Transverse colon (tissue), 4 donors: ENCODE results near the gene ADAMTS6. TPM values are rescaled to one million over a fixed set of nuclear protein-coding genes. Genes with fewer than 3 reads are reported as not detected.

ENCODE experiments used
- DNase-seq: peaks from one replicate; pipeline ENCODE4 v3.0.0-alpha.2; 2019
- H3K27ac ChIP-seq, 4 donors: fragments of 200-600 bp; sonication (generic); 2 replicates each; pipeline ENCODE4 v1.5.1; 2016 to 2018; ENCODE audit warnings: inconsistent platforms in 4 of 4
- H3K27me3 ChIP-seq: fragments of 200-600 bp; sonication (generic); 2 replicates; pipeline ENCODE4 v1.5.1; 2017; ENCODE audit warnings: inconsistent platforms
- H3K36me3 ChIP-seq, 4 donors: fragments of 200-600 bp; sonication (generic); 2 replicates each; pipeline ENCODE4 v1.5.1; 2017 to 2019; ENCODE audit warnings: inconsistent platforms in 4 of 4
- H3K4me1 ChIP-seq, 4 donors: fragments of 200-600 bp; sonication (generic); 2 replicates each; pipeline ENCODE4 v1.5.1; 2017 to 2020; ENCODE audit warnings: inconsistent platforms in 4 of 4
- H3K4me3 ChIP-seq, 4 donors: fragments of 200-600 bp; sonication (generic); 1 replicate in 1 of 4; 2 replicates in 3 of 4; pipeline versions ENCODE4 v1.5.1 to v1.6.1; 2017 to 2019; ENCODE audit warnings: inconsistent platforms in 4 of 4
- H3K9me3 ChIP-seq, 2 donors: fragments of 200-600 bp; sonication (generic); 2 replicates each; pipeline ENCODE4 v1.5.1; 2017 to 2019; ENCODE audit warnings: inconsistent platforms in 2 of 2
- CTCF ChIP-seq, 5 experiments: fragments of 200-600 bp in 3 of 5; fragments of 450-650 bp in 2 of 5; sonication (generic) in 3 of 5; IDR thresholded peaks; 1 replicate in 2 of 5; 2 replicates in 3 of 5; pipeline ENCODE4 v1.5.1; 2016 to 2017; ENCODE audit warnings: antibody characterized with exemption in 5 of 5, inconsistent platforms in 3 of 5, mild to moderate bottlenecking in 2 of 5, moderate library complexity in 1 of 5
- EP300 ChIP-seq: sonication (generic); formaldehyde crosslinking; IDR thresholded peaks from one replicate; pipeline ENCODE4 v1.6.1; 2017; ENCODE audit warnings: antibody characterized with exemption, low read depth
- POLR2A ChIP-seq: fragments of 450-650 bp; IDR thresholded peaks from one replicate; pipeline ENCODE4 v1.6.1; 2016; ENCODE audit warnings: antibody characterized with exemption, mild to moderate bottlenecking, moderate library complexity
- POLR2AphosphoS5 ChIP-seq, 3 donors: sonication (generic); formaldehyde crosslinking; IDR thresholded peaks; one replicate each; pipeline ENCODE4 v1.6.1; 2016; ENCODE audit warnings: antibody characterized with exemption in 3 of 3
- WGBS, 2 donors: methylation state at CpG; one replicate each; pipeline ENCODE4 v1.1.5; 2018; ENCODE audit warnings: low coverage in 1 of 2; 5-methylcytosine and 5-hydroxymethylcytosine counted together
- in situ Hi-C, 4 donors: fragments of 200-750 bp; cut with MboI; loops; one replicate each; pipeline versions ENCODE4 v1.15.0 to v1.15.1; 2017; ENCODE audit warnings: low sequenced_read_pairs in 3 of 4, low pct_ligation_motif_present in 1 of 4, low pct_unique_long_range_greater_than_20kb in 1 of 4
- intact Hi-C: fragments of 100-400 bp; cut with DNase I; formaldehyde crosslinking; loops from one replicate; pipeline ENCODE4 v1.15.1; 2023; ENCODE audit warnings: low total_unique reads
- total RNA-seq, 4 donors: library from RNA; depleted of rRNA; stranded (reverse); fragments of >200 nt; gene quantifications; one replicate each; pipeline ENCODE4 v1.1.0, GENCODE V29; 2016

ADAMTS6 gene
- total RNA-seq, 4 donors from 2014 or later, result 0.96 to 2.2 (median 1.1) TPM; not detected in 1

DNA sequence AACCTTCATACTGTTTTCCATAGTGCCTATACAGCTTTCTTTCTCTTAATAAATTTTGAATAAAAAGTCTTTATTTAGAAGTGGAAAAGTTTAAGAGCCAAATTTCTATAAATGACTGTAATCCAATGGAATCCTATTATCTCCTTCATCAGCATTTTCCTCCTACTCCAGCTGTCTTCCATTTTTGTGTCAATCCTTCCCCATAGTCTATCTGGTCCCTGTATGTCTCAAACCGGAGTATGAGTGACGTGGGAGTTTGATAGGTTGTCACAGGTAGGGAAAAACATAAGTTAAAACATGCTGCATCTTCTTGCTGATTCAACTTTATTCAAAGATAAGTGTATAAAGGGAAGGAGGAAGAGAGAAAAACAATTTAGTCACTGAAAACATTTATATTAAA, 70.4 kb downstream of the ADAMTS6 start:
- DNase-seq, result no peak
- Histone ChIP-seq H3K9me3 (no peaks in the 10 kb centered on the region), H3K27ac (no peak overlapping the region), H3K27me3 (no peaks in the 10 kb centered on the region), H3K4me1 (no peaks in the 10 kb centered on the region), H3K36me3 (no peaks in the 10 kb centered on the region), H3K4me3 (no peak overlapping the region)
- in situ Hi-C loops (no loop called here), intact Hi-C loops (no loop called here)
- WGBS, 2 donors, result 74 to 92% methylated on average over 2 of the region's 2 CpGs
- no peak for TF ChIP-seq CTCF (IDR thresholded peaks at IDR 0.05)
- no peak for TF ChIP-seq POLR2AphosphoS5 (IDR thresholded peaks at IDR 0.05)
- TF ChIP-seq POLR2A, result no peak
- TF ChIP-seq EP300, result no peak

DNA sequence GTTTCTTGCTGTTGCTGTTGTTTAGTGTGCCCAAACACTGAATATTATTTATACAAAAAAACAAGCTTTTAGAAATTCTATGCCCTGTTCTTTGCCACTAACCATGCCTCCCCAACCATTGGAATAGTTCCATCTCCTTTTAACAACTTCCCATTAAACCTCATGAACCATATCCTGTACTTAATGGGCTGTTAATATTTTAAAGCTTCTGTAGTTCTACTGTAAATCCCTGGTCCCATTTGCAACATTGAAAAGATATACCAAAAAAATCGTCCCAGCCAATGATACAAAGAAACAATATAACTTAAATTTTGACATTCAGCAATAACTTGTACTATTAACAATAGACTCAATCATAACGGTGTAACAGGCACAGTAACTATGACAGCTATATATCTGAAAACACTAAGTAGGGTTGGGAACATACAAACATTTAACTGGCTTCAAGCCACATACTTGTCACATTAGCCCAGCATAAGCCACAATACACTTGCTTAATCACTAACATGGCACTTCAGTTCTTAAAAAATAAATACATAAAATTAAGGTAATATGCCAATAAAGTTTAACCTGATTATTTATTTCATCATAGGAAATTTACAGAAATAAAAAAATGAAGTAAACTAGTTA, 86.1 kb downstream of the ADAMTS6 start:
- in situ Hi-C loops (no loop called here), intact Hi-C loops (no loop called here)
- WGBS, 2 donors, result 55 to 63% methylated on average over 1 to 2 of the region's 2 CpGs
- no peak overlapping the region for H3K27ac ChIP-seq
- H3K4me3 ChIP-seq, result no peak overlapping the region
- H3K9me3 ChIP-seq, result no peaks in the 10 kb centered on the region
- no peak for DNase-seq
- no peaks in the 10 kb centered on the region for H3K4me1 ChIP-seq
- TF ChIP-seq CTCF (IDR thresholded peaks at IDR 0.05), result no peak
- no peak for TF ChIP-seq POLR2A
- no peak for TF ChIP-seq EP300
- TF ChIP-seq POLR2AphosphoS5 (IDR thresholded peaks at IDR 0.05), result no peak
- H3K27me3 ChIP-seq, result no peaks in the 10 kb centered on the region
- no peaks in the 10 kb centered on the region for H3K36me3 ChIP-seq

DNA sequence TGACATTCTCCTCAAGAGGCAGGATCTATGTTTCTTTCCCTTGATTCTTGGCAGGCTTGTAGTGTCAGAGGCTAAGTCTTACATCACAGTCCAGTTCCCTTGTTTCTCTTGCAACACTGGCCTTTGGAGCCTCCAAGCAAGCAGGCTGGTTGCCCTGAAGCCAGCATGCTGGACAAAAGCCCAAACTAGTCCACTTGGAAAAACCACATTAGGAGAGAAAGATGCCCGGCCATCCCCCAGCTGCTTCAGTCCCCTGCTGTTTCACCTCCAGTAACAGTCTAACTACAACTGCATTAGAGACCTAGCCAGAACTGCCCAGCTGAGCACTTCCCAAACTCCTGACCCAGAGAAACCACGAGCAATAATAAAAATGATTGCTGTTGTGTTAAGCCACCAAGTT, 87.6 kb downstream of the ADAMTS6 start:
- WGBS, 2 donors, result 55 to 67% methylated on average over 1 to 2 of the region's 2 CpGs
- H3K27ac ChIP-seq, result no peak overlapping the region
- intact Hi-C loops, result no loop called here
- no peak for TF ChIP-seq EP300
- TF ChIP-seq POLR2AphosphoS5 (IDR thresholded peaks at IDR 0.05), result no peak
- no peak for TF ChIP-seq CTCF (IDR thresholded peaks at IDR 0.05)
- TF ChIP-seq POLR2A, result no peak
- no peaks in the 10 kb centered on the region for H3K9me3 ChIP-seq
- peak; percentile 8 for DNase-seq
- H3K36me3 ChIP-seq, result no peaks in the 10 kb centered on the region
- no peaks in the 10 kb centered on the region for H3K4me1 ChIP-seq
- in situ Hi-C loops, result no loop called here
- H3K4me3 ChIP-seq, result no peak overlapping the region
- no peaks in the 10 kb centered on the region for H3K27me3 ChIP-seq

GRCh38 chr5:65391591-65391990, 90.1 kb downstream of the ADAMTS6 start:
- H3K36me3 ChIP-seq, result no peaks in the 10 kb centered on the region
- H3K4me1 ChIP-seq, result no peaks in the 10 kb centered on the region
- in situ Hi-C loops (no loop called here), intact Hi-C loops (no loop called here)
- no peak for DNase-seq
- H3K27me3 ChIP-seq, result no peaks in the 10 kb centered on the region
- no peak overlapping the region for H3K27ac ChIP-seq
- 90 to 93% methylated on average over 2 to 4 of the region's 4 CpGs for WGBS, 2 donors
- TF ChIP-seq CTCF (IDR thresholded peaks at IDR 0.05) (no peak), POLR2A (no peak), POLR2AphosphoS5 (IDR thresholded peaks at IDR 0.05) (no peak), EP300 (no peak)
- no peaks in the 10 kb centered on the region for H3K9me3 ChIP-seq
- no peak overlapping the region for H3K4me3 ChIP-seq
